GM13977 (cell line): Measurements from ENCODE around the gene AP2B1.

Experiments
- DNase-seq: peaks from one replicate; pipeline ENCODE4 v3.0.0; 2012; ENCODE audit warnings: low spot score
- in situ Hi-C: fragments of 300-500 bp; cut with MboI; formaldehyde crosslinking; loops from one replicate; pipeline ENCODE4 v1.12.0; 2022; ENCODE audit warnings: low sequenced_read_pairs, low pct_unique_long_range_greater_than_20kb, mixed read lengths, inconsistent platforms; ENCODE audit not compliant: unreplicated experiment
- TF ChIP-seq, protein P1 (sequence below): IDR thresholded peaks from 2 replicates; pipeline ENCODE4 v1.5.1; 2012; ENCODE audit warnings: mild to moderate bottlenecking, control low read depth; ENCODE audit not compliant: insufficient read depth; ENCODE audit errors: extremely low read depth, missing control alignments

The AP2B1 gene

DNA sequence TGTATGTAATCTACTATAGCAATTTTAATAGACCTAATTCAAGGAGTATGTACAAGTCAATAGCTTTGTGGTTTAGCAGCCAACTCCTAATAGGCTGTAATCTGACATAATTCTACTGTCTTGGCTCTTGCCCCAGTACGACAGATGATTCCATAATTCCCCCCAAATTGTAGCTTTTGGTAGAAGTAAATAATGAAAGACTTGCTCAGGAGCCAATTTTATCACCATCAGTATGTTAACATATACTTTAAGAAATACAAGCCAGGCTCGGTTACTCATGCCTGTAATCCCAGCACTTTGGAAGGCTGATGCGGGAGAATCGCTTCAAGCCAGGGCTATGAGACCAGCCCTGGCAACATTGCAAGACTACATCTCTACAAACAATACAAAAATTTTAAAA, 53.9 kb downstream of the AP2B1 start:
- in situ Hi-C loops: no loop called here
- TF ChIP-seq, protein P1, sequence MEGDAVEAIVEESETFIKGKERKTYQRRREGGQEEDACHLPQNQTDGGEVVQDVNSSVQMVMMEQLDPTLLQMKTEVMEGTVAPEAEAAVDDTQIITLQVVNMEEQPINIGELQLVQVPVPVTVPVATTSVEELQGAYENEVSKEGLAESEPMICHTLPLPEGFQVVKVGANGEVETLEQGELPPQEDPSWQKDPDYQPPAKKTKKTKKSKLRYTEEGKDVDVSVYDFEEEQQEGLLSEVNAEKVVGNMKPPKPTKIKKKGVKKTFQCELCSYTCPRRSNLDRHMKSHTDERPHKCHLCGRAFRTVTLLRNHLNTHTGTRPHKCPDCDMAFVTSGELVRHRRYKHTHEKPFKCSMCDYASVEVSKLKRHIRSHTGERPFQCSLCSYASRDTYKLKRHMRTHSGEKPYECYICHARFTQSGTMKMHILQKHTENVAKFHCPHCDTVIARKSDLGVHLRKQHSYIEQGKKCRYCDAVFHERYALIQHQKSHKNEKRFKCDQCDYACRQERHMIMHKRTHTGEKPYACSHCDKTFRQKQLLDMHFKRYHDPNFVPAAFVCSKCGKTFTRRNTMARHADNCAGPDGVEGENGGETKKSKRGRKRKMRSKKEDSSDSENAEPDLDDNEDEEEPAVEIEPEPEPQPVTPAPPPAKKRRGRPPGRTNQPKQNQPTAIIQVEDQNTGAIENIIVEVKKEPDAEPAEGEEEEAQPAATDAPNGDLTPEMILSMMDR: no peak
- DNase-seq: no peak

DNA sequence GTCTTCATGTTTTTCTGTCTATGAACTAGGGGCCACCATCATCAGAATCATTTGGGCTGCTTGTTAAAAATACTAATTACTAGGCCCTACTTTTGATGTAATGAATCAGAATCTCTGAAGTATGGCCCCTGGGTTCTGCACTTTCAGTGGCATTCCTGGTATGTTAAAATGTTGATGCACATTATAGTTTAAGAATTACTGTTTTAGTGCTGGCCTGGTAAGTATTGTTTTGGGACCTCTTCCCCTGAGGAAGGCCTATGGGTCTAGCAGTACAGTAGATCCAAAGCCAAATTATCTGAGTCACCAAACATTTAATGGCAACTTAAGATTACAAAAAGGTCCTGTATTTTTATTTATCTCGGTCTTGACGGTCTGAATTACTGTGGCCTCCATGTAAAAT, 58.8 kb downstream of the AP2B1 start:
- no peak for DNase-seq
- in situ Hi-C loops: no loop called here
- TF ChIP-seq, protein P1: no peak

DNA sequence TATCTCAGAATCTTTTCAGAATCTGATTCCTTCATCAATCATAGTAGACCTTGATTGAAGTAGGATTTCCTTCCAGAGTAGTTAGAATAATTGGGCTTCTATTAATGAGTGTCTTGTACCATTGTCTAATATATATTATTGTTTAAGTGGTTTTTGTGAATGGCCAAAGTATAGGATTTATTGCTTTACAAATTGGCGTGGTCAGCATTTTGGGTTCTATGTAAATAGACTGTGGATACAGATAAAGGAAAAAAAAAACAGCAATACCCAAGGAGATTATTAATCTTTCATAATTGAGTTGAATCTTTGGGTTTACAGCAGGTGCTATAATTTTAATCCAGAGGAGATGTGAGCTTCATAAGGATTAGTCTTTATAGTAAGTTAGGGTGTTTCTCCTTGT, 64.3 kb downstream of the AP2B1 start:
- in situ Hi-C loops: no loop called here
- TF ChIP-seq, protein P1: no peak
- no peak for DNase-seq

DNA sequence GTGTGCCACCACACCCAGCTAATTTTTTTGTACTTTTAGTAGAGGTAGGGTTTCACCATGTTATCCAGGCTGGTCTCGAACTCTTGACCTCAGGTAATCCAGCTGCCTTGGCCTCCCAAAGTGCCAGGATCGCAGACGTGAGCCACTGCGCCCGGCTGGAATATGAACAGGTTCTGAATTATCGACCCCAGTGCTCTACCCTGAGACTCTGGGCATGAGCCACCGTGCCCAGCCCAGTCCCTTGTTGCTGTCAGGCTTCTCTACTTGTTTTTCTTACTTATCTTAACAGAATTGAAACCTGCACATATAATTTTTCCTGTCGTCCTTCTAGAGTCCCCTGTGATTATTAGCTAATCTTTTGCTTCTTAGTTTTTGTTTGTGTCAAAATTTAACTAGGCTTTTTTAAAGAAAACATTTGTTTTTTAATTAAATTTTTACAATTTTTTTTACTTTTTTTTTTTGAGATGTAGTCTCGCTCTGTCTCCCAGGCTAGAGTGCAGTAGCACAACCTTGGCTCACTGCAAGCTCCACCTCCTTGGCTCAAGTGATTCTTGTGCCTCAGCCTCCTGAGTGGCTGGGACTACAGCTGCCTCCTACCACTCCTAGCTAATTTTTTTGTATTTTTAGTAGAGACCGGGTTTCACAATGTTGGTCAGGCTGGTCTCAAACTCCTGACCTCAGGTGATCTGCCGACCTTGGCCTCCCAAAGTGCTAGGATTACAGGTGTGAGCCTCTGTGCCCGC, 66.7 kb downstream of the AP2B1 start:
- TF ChIP-seq, protein P1: no peak

DNA sequence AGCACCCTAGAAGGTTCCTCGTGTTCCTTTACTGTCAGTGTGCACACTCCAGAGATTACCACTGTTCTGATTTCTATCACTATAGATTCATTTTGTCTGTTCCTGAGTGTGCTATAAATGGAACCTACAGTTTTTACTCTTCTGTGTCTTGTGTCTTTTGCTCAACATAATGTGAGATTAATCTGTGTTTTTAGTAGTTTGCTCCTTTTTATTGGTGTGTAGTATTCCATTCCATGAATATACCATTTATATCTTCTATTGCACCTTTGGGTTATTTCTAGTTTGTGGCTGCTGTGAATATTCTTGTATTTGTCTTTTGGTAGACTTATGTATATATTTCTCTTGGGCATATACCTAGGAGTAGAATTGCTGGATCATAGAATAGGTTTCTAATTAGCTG, 68.2 kb downstream of the AP2B1 start:
- TF ChIP-seq, protein P1: no peak
- in situ Hi-C loops: no loop called here

More for the DNA sequence above, 66.7 kb downstream of the AP2B1 start:
- in situ Hi-C loops: no loop called here
- no peak for DNase-seq

DNA sequence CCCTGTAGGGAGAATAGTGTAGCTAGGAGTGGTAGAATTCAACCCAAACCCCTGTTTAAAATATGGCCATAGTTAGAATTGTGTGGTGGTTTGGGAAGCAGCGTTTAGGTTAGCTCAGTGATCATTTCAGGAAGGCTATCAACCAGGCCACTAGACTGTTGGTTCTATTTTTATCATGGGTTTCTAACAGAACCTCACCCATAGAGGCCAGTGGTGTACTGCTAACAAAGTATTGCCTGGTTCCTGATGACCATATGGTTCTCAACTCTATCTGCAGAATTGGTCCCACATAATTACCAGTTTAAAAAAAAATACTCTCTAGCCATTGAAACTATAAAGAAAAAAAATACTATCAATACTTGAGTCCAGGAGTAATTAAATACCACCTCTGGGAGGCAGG, 73.8 kb downstream of the AP2B1 start:
- no peak for DNase-seq
- TF ChIP-seq, protein P1: no peak
- in situ Hi-C loops: no loop called here

More for the DNA sequence above, 68.2 kb downstream of the AP2B1 start:
- no peak for DNase-seq

DNA sequence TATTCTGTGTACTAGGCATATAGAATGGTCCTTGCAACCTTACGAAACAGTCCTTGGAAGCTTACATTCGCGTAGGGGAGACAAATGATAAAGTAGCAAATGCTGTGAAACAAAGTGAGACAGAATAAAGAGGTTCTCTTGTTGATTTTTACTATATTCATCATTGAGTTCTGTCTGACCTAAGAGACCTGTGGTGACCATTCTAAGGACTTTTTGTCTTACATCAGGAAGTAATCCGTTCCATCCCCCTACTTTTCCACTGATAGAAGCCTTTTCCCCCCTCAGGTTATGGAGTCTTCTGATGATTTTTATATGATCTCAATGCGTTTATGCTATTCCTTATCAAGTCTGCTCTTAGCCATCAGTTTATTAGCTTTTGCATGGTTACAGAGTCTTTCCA, 77.6 kb downstream of the AP2B1 start:
- in situ Hi-C loops: no loop called here
- DNase-seq: no peak
- TF ChIP-seq, protein P1: no peak
